Small intestine (tissue), 7 donors: ENCODE data around the gene HES6. TPM values are rescaled to one million over a fixed set of nuclear protein-coding genes. Genes with fewer than 3 reads are reported as not detected.
"Not testable (repeated sequence)": the region's sequence is repeated elsewhere in the genome, so short reads cannot be mapped to it uniquely, and the experiment has no call there.

Experiments used
- DNase-seq, 2 donors: peaks; one replicate each; pipeline versions ENCODE4 v3.0.0 to v3.0.0-alpha.2; 2013
- FAIRE-seq: peaks from 2 replicates; lab custom pipeline; 2012; peaks lifted over from hg19 to GRCh38; lab: Jason Lieb, UNC
- H3K27ac ChIP-seq, 3 donors: one replicate each; pipeline ENCODE4 v1.5.1; 2013; ENCODE audit warnings: low read length in 2 of 3, mild to moderate bottlenecking in 2 of 3, control low read depth in 1 of 3, inconsistent platforms in 1 of 3, low read depth in 1 of 3, moderate library complexity in 1 of 3
- H3K27me3 ChIP-seq, 3 donors: one replicate each; pipeline ENCODE4 v1.6.1; 2013; ENCODE audit warnings: low read length in 3 of 3, inconsistent platforms in 1 of 3; ENCODE audit not compliant: control insufficient read depth in 3 of 3, insufficient read depth in 3 of 3
- H3K36me3 ChIP-seq, 3 donors: one replicate each; pipeline ENCODE4 v1.6.1; 2013; ENCODE audit warnings: low read length in 3 of 3, inconsistent platforms in 1 of 3, low read depth in 1 of 3, mild to moderate bottlenecking in 1 of 3, moderate library complexity in 1 of 3; ENCODE audit not compliant: control insufficient read depth in 3 of 3, insufficient read depth in 2 of 3
- H3K4me1 ChIP-seq, 3 donors: one replicate each; pipeline ENCODE4 v1.6.1; 2013; ENCODE audit warnings: low read length in 2 of 3, inconsistent platforms in 1 of 3, low read depth in 1 of 3, mild to moderate bottlenecking in 1 of 3, moderate library complexity in 1 of 3; ENCODE audit not compliant: control insufficient read depth in 3 of 3, insufficient read depth in 2 of 3
- H3K4me3 ChIP-seq, 3 donors: one replicate each; pipeline ENCODE4 v1.5.1; 2013; ENCODE audit warnings: low read length in 3 of 3, control low read depth in 1 of 3, inconsistent platforms in 1 of 3, low read depth in 1 of 3, mild to moderate bottlenecking in 1 of 3, moderate library complexity in 1 of 3
- H3K9me3 ChIP-seq, 2 donors: one replicate each; pipeline ENCODE4 v1.6.1; 2013; ENCODE audit warnings: low read depth in 1 of 2, low read length in 1 of 2; ENCODE audit not compliant: control insufficient read depth in 2 of 2, insufficient read depth in 1 of 2
- WGBS, 3 donors: extraction: QIAGEN DNeasy Blood & Tissue Kit; methylation state at CpG; one replicate each; pipeline ENCODE4 v1.1.7; 2013; 5-methylcytosine and 5-hydroxymethylcytosine counted together
- polyA plus RNA-seq, 4 donors: library from polyadenylated mRNA; stranded (reverse) in 3 of 4; unstranded in 1 of 4; fragments of 200-250 nt in 3 of 4; fragments of 120-200 nt in 1 of 4; gene quantifications; one replicate each; pipeline versions ENCODE4 v1.2.1 to v1.2.3, GENCODE V29; 2013
- donor health status: healthy with polysubstance abuse.
- donor health status: control.
- donor health status: control.
- donor health status: Bipolar disorder and iron deficiency.
- donor health status: healthy.

The HES6 gene
- polyA plus RNA-seq, 4 donors = 18.2 to 94.3 (median 29.5) TPM

GRCh38 chr2:238278626-238279323 lies 38.9 kb upstream of the HES6 start:
- FAIRE-seq = no peak

DNA sequence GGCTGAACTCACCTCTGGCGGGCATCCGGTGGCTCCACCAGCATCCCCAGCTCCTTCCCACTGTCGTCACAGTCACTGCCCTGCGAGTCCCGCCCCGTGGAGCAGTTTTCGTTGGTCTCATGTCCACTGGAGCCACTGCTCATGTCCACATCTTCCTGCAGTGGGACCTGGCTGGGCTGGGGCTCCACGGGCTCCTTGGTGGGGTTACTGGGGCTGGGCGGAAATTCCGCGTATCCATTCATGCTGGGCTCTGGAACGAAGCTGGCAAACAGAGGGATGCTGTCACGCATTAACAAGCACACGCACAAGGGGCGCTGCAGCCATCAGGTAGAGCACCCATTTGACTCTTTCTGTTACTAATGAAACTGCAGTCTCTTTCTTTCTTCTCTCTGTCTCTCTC lies 37.9 kb upstream of the HES6 start:
- no peaks in the 10 kb centered on the region for H3K27me3 ChIP-seq
- H3K27ac ChIP-seq = no peak overlapping the region
- no peak for DNase-seq
- FAIRE-seq = no peak
- H3K36me3 ChIP-seq = peaks cover 0 to 70% (median 9%) of the 10 kb centered on the region in 3 donors
- H3K9me3 ChIP-seq = no peaks in the 10 kb centered on the region
- no peak overlapping the region for H3K4me3 ChIP-seq
- 84 to 88% (median 88%) methylated on average over 15 of the region's 15 CpGs for WGBS, 3 donors
- H3K4me1 ChIP-seq = peaks cover 2 to 40% (median 9%) of the 10 kb centered on the region in 3 donors

More at GRCh38 chr2:238278626-238279323, 38.9 kb upstream of the HES6 start:
- no peaks in the 10 kb centered on the region for H3K9me3 ChIP-seq
- DNase-seq = no peak
- H3K27ac ChIP-seq = no peak overlapping the region
- 60 to 73% (median 71%) methylated on average over 9 of the region's 9 CpGs for WGBS, 3 donors
- no peaks in the 10 kb centered on the region for H3K27me3 ChIP-seq
- H3K4me3 ChIP-seq = no peak overlapping the region
- H3K36me3 ChIP-seq = peaks cover 0 to 73% (median 8%) of the 10 kb centered on the region in 3 donors
- peaks cover 2 to 49% (median 16%) of the 10 kb centered on the region in 3 donors for H3K4me1 ChIP-seq

- Histone ChIP-seq H3K27ac (peak overlapping the region; percentile 75 to 91 (median 88)), H3K4me1 (peaks cover 2 to 28% (median 5%) of the 10 kb centered on the region in 3 donors), H3K36me3 (peaks cover 2 to 87% (median 16%) of the 10 kb centered on the region in 3 donors), H3K27me3 (no peaks in the 10 kb centered on the region), H3K9me3 (no peaks in the 10 kb centered on the region), H3K4me3 (no peak overlapping the region)
- WGBS, 3 donors = 32 to 74% (median 49%) methylated on average over 20 of the region's 20 CpGs
- DNase-seq (peak; percentile 85 to 88), FAIRE-seq (no peak)
Measured at GRCh38 chr2:238274152-238274865, 34.5 kb upstream of the HES6 start.

DNA sequence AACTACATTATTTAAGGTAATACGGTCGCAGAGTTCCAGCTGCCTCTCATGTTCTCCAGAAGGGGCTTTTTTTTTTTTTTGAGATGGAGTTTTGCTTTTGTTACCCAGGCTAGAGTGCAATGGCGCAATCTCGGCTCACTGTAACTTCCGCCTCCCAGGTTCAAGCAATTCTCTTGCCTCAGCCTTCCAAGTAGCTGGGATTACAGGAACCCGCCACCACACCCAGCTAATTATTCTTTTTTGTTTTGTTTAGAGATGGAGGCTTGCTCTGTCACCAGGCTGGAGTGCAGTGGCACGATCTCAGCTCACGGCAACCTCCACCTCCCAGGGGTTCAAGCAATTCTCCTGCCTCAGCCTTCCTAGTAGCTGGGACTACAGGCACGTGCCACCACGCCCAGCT lies 33.6 kb upstream of the HES6 start:
- H3K9me3 ChIP-seq, H3K27me3 ChIP-seq, H3K4me3 ChIP-seq, FAIRE-seq: not testable (repeated sequence)
- DNase-seq = peak in 1 of 2 donors; percentile 33
- peak overlapping the region in 1 of 3 donors; percentile 44 for H3K27ac ChIP-seq
- peaks cover 0 to 20% (median 5%) of the 10 kb centered on the region in 3 donors for H3K4me1 ChIP-seq
- 40 to 75% (median 56%) methylated on average over 9 to 10 of the region's 10 CpGs for WGBS, 3 donors
- peaks cover 2 to 82% (median 16%) of the 10 kb centered on the region in 3 donors for H3K36me3 ChIP-seq

DNA sequence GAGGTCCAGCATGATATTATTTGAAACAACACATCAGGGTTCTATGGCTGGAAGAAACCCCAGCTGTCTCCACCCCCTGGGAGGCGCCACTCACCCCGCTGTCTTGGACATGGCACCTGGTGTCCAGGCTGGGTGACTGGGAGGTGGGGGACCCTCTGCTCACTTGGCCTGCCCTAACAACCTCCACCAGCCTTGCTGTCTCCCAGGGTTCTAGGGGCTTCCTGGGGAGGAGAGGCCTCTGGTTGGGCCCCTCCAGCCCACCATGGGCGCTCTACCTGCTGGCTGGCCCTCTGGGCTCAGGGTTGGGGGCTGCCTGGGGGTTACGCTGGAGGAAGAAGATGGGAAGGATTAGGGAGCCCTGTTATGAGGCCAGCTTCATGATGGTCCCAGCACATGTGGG lies 32.3 kb upstream of the HES6 start:
- FAIRE-seq (no peak), DNase-seq (no peak)
- H3K27ac ChIP-seq = no peak overlapping the region
- H3K9me3 ChIP-seq = no peaks in the 10 kb centered on the region
- H3K4me3 ChIP-seq = no peak overlapping the region
- peaks cover 0 to 19% (median 5%) of the 10 kb centered on the region in 3 donors for H3K4me1 ChIP-seq
- H3K36me3 ChIP-seq = peaks cover 2 to 84% (median 21%) of the 10 kb centered on the region in 3 donors
- WGBS, 3 donors = 90 to 99% (median 98%) methylated on average over 4 of the region's 4 CpGs
- no peaks in the 10 kb centered on the region for H3K27me3 ChIP-seq

GRCh38 chr2:238271686-238272085 lies 31.8 kb upstream of the HES6 start:
- H3K27me3 ChIP-seq, H3K27ac ChIP-seq, FAIRE-seq, H3K4me3 ChIP-seq, H3K9me3 ChIP-seq, DNase-seq: not testable (repeated sequence)
- peaks cover 0 to 19% (median 5%) of the 10 kb centered on the region in 3 donors for H3K4me1 ChIP-seq
- peaks cover 2 to 87% (median 18%) of the 10 kb centered on the region in 3 donors for H3K36me3 ChIP-seq
- WGBS, 3 donors = 71 to 94% (median 91%) methylated on average over 8 of the region's 8 CpGs

DNA sequence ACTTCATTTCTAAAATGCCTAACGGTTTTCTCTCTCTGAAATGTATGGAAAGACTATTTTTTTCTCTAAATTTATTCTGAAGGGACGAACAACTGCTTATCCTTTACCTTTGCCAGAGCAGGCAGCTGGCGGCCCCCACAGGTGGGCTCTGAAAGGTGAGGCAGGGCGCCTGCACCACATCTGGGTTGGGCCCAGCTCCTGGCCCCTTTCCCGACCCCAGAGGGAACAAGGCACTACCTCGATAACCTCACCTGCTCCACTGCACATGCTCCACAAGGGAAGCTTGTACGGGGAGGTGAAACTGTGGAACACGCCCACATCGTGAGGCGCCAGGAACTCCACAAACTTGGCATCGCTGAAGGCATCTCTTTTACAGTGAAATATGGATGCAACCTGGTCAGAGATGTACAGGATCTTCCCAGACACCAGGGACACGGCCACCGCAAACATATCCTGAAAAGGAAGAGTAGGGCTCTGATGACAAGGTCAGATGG lies 31.3 kb upstream of the HES6 start:
- peaks cover 2 to 85% (median 16%) of the 10 kb centered on the region in 3 donors for H3K36me3 ChIP-seq
- WGBS, 3 donors = 85 to 86% (median 85%) methylated on average over 13 of the region's 13 CpGs
- no peaks in the 10 kb centered on the region for H3K9me3 ChIP-seq
- FAIRE-seq (no peak), DNase-seq (no peak)
- H3K4me3 ChIP-seq = no peak overlapping the region
- no peak overlapping the region for H3K27ac ChIP-seq
- no peaks in the 10 kb centered on the region for H3K27me3 ChIP-seq
- H3K4me1 ChIP-seq = peaks cover 0 to 19% (median 5%) of the 10 kb centered on the region in 3 donors

DNA sequence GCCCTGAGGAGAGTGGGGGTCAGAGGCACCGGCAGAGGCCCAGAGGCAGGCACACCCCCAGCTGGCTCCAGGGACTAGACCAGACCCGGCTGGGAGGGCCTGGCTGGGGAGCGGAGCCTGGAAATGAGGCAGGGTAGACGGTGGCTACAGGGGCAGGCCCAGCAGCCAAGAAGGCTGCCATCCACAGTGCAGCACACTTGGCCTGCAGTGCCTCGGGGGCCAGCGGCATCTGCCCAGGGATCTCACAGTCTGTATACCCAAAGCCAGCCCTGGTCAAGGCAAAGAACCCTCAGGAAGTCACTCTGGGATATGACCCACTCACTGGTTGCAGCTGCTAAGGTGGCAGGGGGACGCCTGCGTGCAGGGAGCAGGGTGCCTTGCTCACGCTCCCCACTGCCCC lies 30.8 kb upstream of the HES6 start:
- DNase-seq = no peak
- 87 to 98% (median 92%) methylated on average over 9 of the region's 9 CpGs for WGBS, 3 donors
- peaks cover 0 to 18% (median 5%) of the 10 kb centered on the region in 3 donors for H3K4me1 ChIP-seq
- no peaks in the 10 kb centered on the region for H3K27me3 ChIP-seq
- H3K9me3 ChIP-seq = no peaks in the 10 kb centered on the region
- no peak overlapping the region for H3K27ac ChIP-seq
- no peak for FAIRE-seq
- H3K4me3 ChIP-seq = no peak overlapping the region
- H3K36me3 ChIP-seq = peaks cover 2 to 84% (median 14%) of the 10 kb centered on the region in 3 donors
